Thymus (tissue), 2 donors: ENCODE results near the gene PKNOX1. TPM values are rescaled to one million over a fixed set of nuclear protein-coding genes. Genes with fewer than 3 reads are reported as not detected.

Experiments
- polyA plus RNA-seq: library from polyadenylated mRNA; stranded (reverse); fragments of 200-250 nt; gene quantifications from one replicate; pipeline ENCODE4 v1.2.3, GENCODE V29; 2013
- total RNA-seq: library from RNA; stranded (reverse); fragments of 120-200 nt; gene quantifications from one replicate; pipeline ENCODE4 v1.2.4, GENCODE V29; 2013
- donor health status: healthy.

Gene PKNOX1
- total and polyA plus RNA-seq, 2 donors, result 10.8 to 13.4 TPM

Other genes with a start within 250 kb of the PKNOX1 start
- 5.3 TPM for gene WDR4, start 95.0 kb upstream of the PKNOX1 start, total RNA-seq
- gene WDR4, start 95.0 kb upstream of the PKNOX1 start, polyA plus RNA-seq, result 11.8 TPM
- gene NDUFV3, start 81.3 kb upstream of the PKNOX1 start, total RNA-seq, result 19.8 TPM
- gene NDUFV3, start 81.3 kb upstream of the PKNOX1 start, polyA plus RNA-seq, result 23.9 TPM
- 3.4 TPM for gene ERVH48-1, start 48.9 kb upstream of the PKNOX1 start, total RNA-seq
- 1.1 TPM for gene ERVH48-1, start 48.9 kb upstream of the PKNOX1 start, polyA plus RNA-seq
- 2.3 TPM for gene CBS, start 101.3 kb downstream of the PKNOX1 start, total RNA-seq
- 1.9 TPM for gene CBS, start 101.3 kb downstream of the PKNOX1 start, polyA plus RNA-seq
- 13.3 TPM for gene U2AF1, start 133.0 kb downstream of the PKNOX1 start, total RNA-seq
- gene U2AF1, start 133.0 kb downstream of the PKNOX1 start, polyA plus RNA-seq, result 51.6 TPM
- not detected for gene CRYAA, start 194.4 kb downstream of the PKNOX1 start, total RNA-seq
- 2.3 TPM for gene CRYAA, start 194.4 kb downstream of the PKNOX1 start, polyA plus RNA-seq